PC-3 (cell line): ENCODE measurements around the gene BRCA1. TPM values are rescaled to one million over a fixed set of nuclear protein-coding genes. Genes with fewer than 3 reads are reported as not detected.

Source experiments
- ATAC-seq: fragments of 200-7000 bp; cut with Tn5 transposase; 2 replicates; pipeline ENCODE4 v1.9.1; 2020; ENCODE audit warnings: mild to moderate bottlenecking, moderate library complexity
- BruUV-seq: library from RNA; stranded (reverse); fragments of 400-500 nt; replicated peaks from 2 replicates; lab custom pipeline; 2021; lab: Mats Ljungman, UMichigan
- CTCF ChIA-PET: fragments of 300-600 bp; sonication (Branson Sonifier 250); formaldehyde crosslinking; loops from one replicate; lab custom pipeline; 2022; ENCODE audit warnings: antibody characterized with exemption; lab: Charles Lee
- POLR2A ChIA-PET: fragments of 300-600 bp; sonication (Branson Sonifier 250); formaldehyde crosslinking; loops from one replicate; lab custom pipeline; 2022; ENCODE audit warnings: antibody characterized with exemption; ENCODE audit not compliant: unreplicated experiment; lab: Charles Lee
- DNase-seq: peaks from one replicate; pipeline ENCODE4 v3.0.0-alpha.2; 2015
- H2AFZ ChIP-seq: fragments of 300-600 bp; sonication (generic); 2 replicates; pipeline ENCODE4 v1.6.0; 2016; ENCODE audit warnings: antibody characterized with exemption, low read length
- H3F3A ChIP-seq: fragments of 300-600 bp; sonication (generic); one replicate; pipeline ENCODE4 v1.6.0; 2017; ENCODE audit warnings: antibody characterized with exemption, low read length, control low read depth, mild to moderate bottlenecking; ENCODE audit not compliant: unreplicated experiment
- H3K27ac ChIP-seq: fragments of 300-600 bp; sonication (generic); 2 replicates; pipeline ENCODE4 v1.5.1; 2016; ENCODE audit warnings: mild to moderate bottlenecking, low read length
- H3K27me3 ChIP-seq: fragments of 300-600 bp; sonication (generic); 2 replicates; pipeline ENCODE4 v1.6.1; 2016; ENCODE audit warnings: low read length, mixed read lengths
- H3K36me3 ChIP-seq: fragments of 300-600 bp; sonication (generic); 2 replicates; pipeline ENCODE4 v1.6.1; 2016; ENCODE audit warnings: low read depth, mixed run types, low read length, mixed read lengths
- H3K4me1 ChIP-seq: fragments of 300-600 bp; sonication (generic); 2 replicates; pipeline ENCODE4 v1.5.1; 2016; ENCODE audit warnings: low read length; ENCODE audit not compliant: insufficient read depth
- H3K4me2 ChIP-seq: fragments of 300-600 bp; sonication (generic); 2 replicates; pipeline ENCODE4 v1.6.0; 2016; ENCODE audit warnings: low read length
- H3K4me3 ChIP-seq: fragments of 300-600 bp; sonication (generic); 2 replicates; pipeline ENCODE4 v1.5.1; 2016; ENCODE audit warnings: mild to moderate bottlenecking, low read length, mixed read lengths
- H3K79me2 ChIP-seq: fragments of 300-600 bp; sonication (generic); 2 replicates; pipeline ENCODE4 v1.6.1; 2017; ENCODE audit warnings: low read length, mixed read lengths
- H3K9ac ChIP-seq: fragments of 300-600 bp; sonication (generic); 2 replicates; pipeline ENCODE4 v1.6.0; 2016; ENCODE audit warnings: mild to moderate bottlenecking, low read length
- H3K9me2 ChIP-seq: fragments of 300-600 bp; sonication (generic); replicated peaks from 2 replicates; pipeline ENCODE4 v1.6.1; 2016; ENCODE audit warnings: mixed run types, low read length, mixed read lengths
- H3K9me3 ChIP-seq: fragments of 300-600 bp; sonication (generic); 2 replicates; pipeline ENCODE4 v1.6.1; 2016; ENCODE audit warnings: low read length, mixed read lengths
- H4K20me1 ChIP-seq: fragments of 300-600 bp; sonication (generic); 2 replicates; pipeline ENCODE4 v1.6.1; 2016; ENCODE audit warnings: low read length, mixed read lengths
- CTCF ChIP-seq: fragments of 300-600 bp; sonication (generic); conservative IDR thresholded peaks from 2 replicates; pipeline ENCODE4 v1.5.1; 2017; ENCODE audit warnings: antibody characterized with exemption, low read depth, mild to moderate bottlenecking, low read length
- EZH2 ChIP-seq: fragments of 300-600 bp; sonication (generic); IDR thresholded peaks from one replicate; pipeline ENCODE4 v1.6.1; 2017; ENCODE audit warnings: antibody characterized with exemption, mild to moderate bottlenecking, low read length; ENCODE audit not compliant: unreplicated experiment
- EZH2phosphoT487 ChIP-seq: fragments of 300-600 bp; sonication (generic); IDR thresholded peaks from 2 replicates; pipeline ENCODE4 v1.6.1; 2018; ENCODE audit warnings: mild to moderate bottlenecking, antibody characterized with exemption, low read length, borderline replicate concordance
- intact Hi-C: fragments of 100-400 bp; cut with micrococcal nuclease; formaldehyde crosslinking; loops from 2 replicates; pipeline ENCODE4 v1.9.0; 2023
- total RNA-seq: library from RNA; depleted of rRNA; stranded (reverse); fragments of >200 nt; gene quantifications from 2 replicates; pipeline ENCODE4 v1.2.3, GENCODE V29; 2014

BRCA1 gene
- total RNA-seq, 1 experiment from 2014 or later, result 36.3 TPM

- TF ChIP-seq CTCF, result no peak
- TF ChIP-seq EZH2phosphoT487, result no peak
- no peak for TF ChIP-seq EZH2
- H3F3A ChIP-seq, result no peaks in the 10 kb centered on the region
- peaks cover 3% of the 10 kb centered on the region; the same call in 1 of the 2 replicates for H3K36me3 ChIP-seq
- H3K9ac ChIP-seq, result no peak overlapping the region
- CTCF ChIA-PET, result no interaction called here
- no peaks in the 10 kb centered on the region for H3K9me3 ChIP-seq
- no peak overlapping the region for H2AFZ ChIP-seq
- POLR2A ChIA-PET, result no interaction called here
- ATAC-seq (no peak), DNase-seq (no peak)
- no peaks in the 10 kb centered on the region for H4K20me1 ChIP-seq
- BruUV-seq, result no TSS peak
- no peak overlapping the region for H3K4me3 ChIP-seq
- no peaks in the 10 kb centered on the region for H3K9me2 ChIP-seq
- no peaks in the 10 kb centered on the region for H3K79me2 ChIP-seq
- H3K4me1 ChIP-seq, result no peaks in the 10 kb centered on the region
- no peaks in the 10 kb centered on the region for H3K27me3 ChIP-seq
- H3K4me2 ChIP-seq, result no peak overlapping the region
- no peak overlapping the region for H3K27ac ChIP-seq
- intact Hi-C loops, result no loop called here
Measured at GRCh38 chr17:43051969-43052368, 73.2 kb downstream of the BRCA1 start.

GRCh38 chr17:43044024-43044423 is 81.1 kb downstream of the BRCA1 start:
- Histone ChIP-seq H3K4me1 (no peaks in the 10 kb centered on the region), H4K20me1 (no peaks in the 10 kb centered on the region), H3K9me3 (no peaks in the 10 kb centered on the region), H2AFZ (no peak overlapping the region), H3K79me2 (no peaks in the 10 kb centered on the region), H3F3A (no peaks in the 10 kb centered on the region), H3K36me3 (no peaks in the 10 kb centered on the region; the same call in 1 of the 2 replicates), H3K4me3 (no peak overlapping the region), H3K9ac (no peak overlapping the region), H3K27me3 (no peaks in the 10 kb centered on the region), H3K27ac (no peak overlapping the region), H3K9me2 (no peaks in the 10 kb centered on the region), H3K4me2 (no peak overlapping the region)
- intact Hi-C loops, result no loop called here
- ChIA-PET POLR2A (no interaction called here), CTCF (no interaction called here)
- ATAC-seq (no peak), DNase-seq (no peak)
- BruUV-seq, result no TSS peak
- TF ChIP-seq EZH2phosphoT487, result no peak
- TF ChIP-seq EZH2, result no peak
- no peak for TF ChIP-seq CTCF

- Histone ChIP-seq H2AFZ (no peak overlapping the region), H3K9ac (no peak overlapping the region), H3K4me1 (no peaks in the 10 kb centered on the region), H3K27ac (no peak overlapping the region), H3K9me2 (no peaks in the 10 kb centered on the region), H3K27me3 (no peaks in the 10 kb centered on the region), H3K79me2 (no peaks in the 10 kb centered on the region), H3K9me3 (no peaks in the 10 kb centered on the region), H3K4me2 (no peak overlapping the region), H3K36me3 (no peaks in the 10 kb centered on the region; the same call in 1 of the 2 replicates), H4K20me1 (no peaks in the 10 kb centered on the region), H3F3A (no peaks in the 10 kb centered on the region), H3K4me3 (no peak overlapping the region)
- no peak for TF ChIP-seq EZH2
- TF ChIP-seq EZH2phosphoT487, result no peak
- TF ChIP-seq CTCF, result no peak
- intact Hi-C loops, result no loop called here
- no TSS peak for BruUV-seq
- POLR2A ChIA-PET, result no interaction called here
- DNase-seq, result no peak
- no peak for ATAC-seq
- CTCF ChIA-PET, result no interaction called here
Measured at GRCh38 chr17:43043307-43043706, 81.9 kb downstream of the BRCA1 start.
